Measurements from ENCODE around the gene SHISA5.
A peak's percentile ranks its signal among the peaks of the same experiment; 100 is the strongest.

GRCh38 chr3:48465531-48466378, 38.2 kb downstream of the SHISA5 start:
- TF ChIP-seq CTCF (IDR thresholded peaks at IDR 0.05; ENCODE audit: low read depth, low read length) (peak; percentile 69), EZH2phosphoT487 (IDR thresholded peaks at IDR 0.05; ENCODE audit: low read depth) (no peak)
